GM12878 (cell line): ENCODE results near the gene NPW. TPM values are rescaled to one million over a fixed set of nuclear protein-coding genes. Genes with fewer than 3 reads are reported as not detected.

Source experiments
- ATAC-seq: fragments of 200-7000 bp; cut with Tn5 transposase; 3 replicates; pipeline ENCODE4 v1.9.1; 2020; ENCODE audit warnings: mild to moderate bottlenecking, moderate library complexity
- BruUV-seq: library from RNA; stranded (reverse); fragments of 400-500 nt; replicated peaks from 2 replicates; lab custom pipeline; 2021; lab: Mats Ljungman, UMichigan
- CTCF ChIA-PET: fragments of 300-600 bp; sonication (Branson Sonifier 250); formaldehyde crosslinking; extraction: SDS; loops from one replicate; lab custom pipeline; 2021; ENCODE audit warnings: inconsistent platforms; lab: Yijun Ruan, JAX
- POLR2A ChIA-PET: fragments of 350-600 bp; formaldehyde crosslinking; extraction: SDS; loops from one replicate; lab custom pipeline; 2021; ENCODE audit warnings: inconsistent platforms; lab: Charles Lee
- RAD21 ChIA-PET: fragments of 300-600 bp; sonication (Branson Sonifier 250); formaldehyde crosslinking; loops from one replicate; lab custom pipeline; 2023; ENCODE audit warnings: antibody characterized with exemption; ENCODE audit not compliant: unreplicated experiment; lab: Charles Lee
- SMC1A ChIA-PET: fragments of 300-600 bp; sonication (Branson Sonifier 250); formaldehyde crosslinking; loops from one replicate; lab custom pipeline; 2023; ENCODE audit not compliant: unreplicated experiment, uncharacterized antibody; lab: Charles Lee
- DNase-seq: peaks from one replicate; pipeline ENCODE4 v3.0.0-alpha.2; 2011; ENCODE audit warnings: low read depth, low spot score
- FAIRE-seq: peaks from 3 replicates; lab custom pipeline; 2011; peaks lifted over from hg19 to GRCh38; lab: Jason Lieb, UNC
- H2AFZ ChIP-seq: 2 replicates; pipeline ENCODE4 v1.6.0; 2011; ENCODE audit warnings: low read depth, low read length, control low read depth; ENCODE audit not compliant: control insufficient read depth
- H3K27ac ChIP-seq: 2 replicates; pipeline ENCODE4 v1.5.1; 2011; ENCODE audit warnings: control low read depth; ENCODE audit not compliant: control insufficient read depth, insufficient read depth
- H3K27me3 ChIP-seq, 2 experiments: replicated peaks in 1 of 2; 2 replicates each; pipeline versions ENCODE4 v1.6.0 to v1.6.1; 2011; ENCODE audit warnings: low read length in 1 of 2; ENCODE audit not compliant: control insufficient read depth in 2 of 2, insufficient read depth in 2 of 2
- H3K36me3 ChIP-seq, 2 experiments: 2 replicates each; pipeline ENCODE4 v1.5.1; 2011; ENCODE audit warnings: low read length in 1 of 2; ENCODE audit not compliant: control insufficient read depth in 2 of 2, insufficient read depth in 2 of 2
- H3K4me1 ChIP-seq: 2 replicates; pipeline ENCODE4 v1.6.1; 2011; ENCODE audit warnings: mild to moderate bottlenecking, low read length, moderate library complexity, mixed read lengths; ENCODE audit not compliant: control insufficient read depth, insufficient read depth
- H3K4me2 ChIP-seq: 2 replicates; pipeline ENCODE4 v1.6.0; 2011; ENCODE audit warnings: control low read depth; ENCODE audit not compliant: control insufficient read depth, insufficient read depth
- H3K4me3 ChIP-seq: fragments of 200-600 bp; sonication (generic); 2 replicates; pipeline ENCODE4 v1.5.1; 2016
- H3K79me2 ChIP-seq: 2 replicates; pipeline ENCODE4 v1.6.0; 2011; ENCODE audit warnings: low read length; ENCODE audit not compliant: control insufficient read depth, insufficient read depth
- H3K9ac ChIP-seq: 2 replicates; pipeline ENCODE4 v1.8.0; 2011; ENCODE audit warnings: low read length, control low read depth, mixed read lengths; ENCODE audit not compliant: control insufficient read depth, insufficient read depth
- H3K9me3 ChIP-seq: replicated peaks from 3 replicates; pipeline ENCODE4 v1.5.1; 2011; ENCODE audit warnings: mild to moderate bottlenecking, low read length; ENCODE audit not compliant: control insufficient read depth, insufficient read depth
- H4K20me1 ChIP-seq: 2 replicates; pipeline ENCODE4 v1.6.0; 2011; ENCODE audit not compliant: control insufficient read depth, insufficient read depth
- ATF2 ChIP-seq: IDR thresholded peaks from 2 replicates; pipeline ENCODE4 v1.6.1; 2012; ENCODE audit warnings: low read length, inconsistent platforms
- BHLHE40 ChIP-seq, 2 experiments: fragments of 450-650 bp in 1 of 2; IDR thresholded peaks; 2 replicates each; pipeline ENCODE4 v1.6.1; 2011 to 2017; ENCODE audit warnings: low read depth in 2 of 2, borderline replicate concordance in 1 of 2, improper control_type of control experiment in 1 of 2, low read length in 1 of 2, mild to moderate bottlenecking in 1 of 2
- CBX3 ChIP-seq: fragments of 200-600 bp; sonication (generic); IDR thresholded peaks from 2 replicates; pipeline ENCODE4 v1.6.1; 2016; ENCODE audit warnings: low read depth, borderline replicate concordance
- E2F4 ChIP-seq: IDR thresholded peaks from 2 replicates; pipeline ENCODE4 v1.6.1; 2012; ENCODE audit warnings: low read depth, low read length, improper control_type of control experiment
- EED ChIP-seq: sonication (generic); IDR thresholded peaks from 2 replicates; pipeline ENCODE4 v1.6.1; 2016; ENCODE audit warnings: antibody characterized with exemption, low read depth
- FOXK2 ChIP-seq: fragments of 450-650 bp; IDR thresholded peaks from 2 replicates; pipeline ENCODE4 v1.6.1; 2017; ENCODE audit warnings: mild to moderate bottlenecking, moderate library complexity
- GABPA ChIP-seq: IDR thresholded peaks from 2 replicates; pipeline ENCODE4 v1.6.1; 2014; ENCODE audit warnings: antibody characterized with exemption, low read depth, mild to moderate bottlenecking, inconsistent platforms
- IRF4 ChIP-seq: IDR thresholded peaks from 2 replicates; pipeline ENCODE4 v1.6.1; 2011; ENCODE audit warnings: low read depth, low read length
- MAX ChIP-seq: IDR thresholded peaks from 2 replicates; pipeline ENCODE4 v1.6.1; 2012; ENCODE audit warnings: low read depth, low read length, improper control_type of control experiment
- MEF2B ChIP-seq: fragments of 450-650 bp; IDR thresholded peaks from 2 replicates; pipeline ENCODE4 v1.6.1; 2018; ENCODE audit warnings: mild to moderate bottlenecking, moderate library complexity; ENCODE audit not compliant: partially characterized antibody, poor library complexity, severe bottlenecking
- NFXL1 ChIP-seq: fragments of 450-650 bp; IDR thresholded peaks from 2 replicates; pipeline ENCODE4 v1.6.1; 2017; ENCODE audit warnings: antibody characterized with exemption, mild to moderate bottlenecking, borderline replicate concordance
- NR2F1 ChIP-seq: fragments of 450-650 bp; conservative IDR thresholded peaks from 2 replicates; pipeline ENCODE4 v1.6.1; 2017; ENCODE audit warnings: mild to moderate bottlenecking
- RBBP5 ChIP-seq: fragments of 200-600 bp; sonication (generic); conservative IDR thresholded peaks from 2 replicates; pipeline ENCODE4 v1.6.1; 2016
- RCOR1 ChIP-seq: conservative IDR thresholded peaks from 2 replicates; pipeline ENCODE4 v1.6.1; 2012; ENCODE audit warnings: low read depth, low read length, improper control_type of control experiment
- RELA ChIP-seq: fragments of 450-650 bp; IDR thresholded peaks from 2 replicates; pipeline ENCODE4 v1.8.0; 2014; ENCODE audit warnings: borderline replicate concordance; ENCODE audit not compliant: partially characterized antibody
- SMC3 ChIP-seq: IDR thresholded peaks from 2 replicates; pipeline ENCODE4 v1.6.1; 2011; ENCODE audit warnings: low read length, improper control_type of control experiment, borderline replicate concordance
- USF1 ChIP-seq: IDR thresholded peaks from 2 replicates; pipeline ENCODE4 v1.6.1; 2011; ENCODE audit warnings: borderline replicate concordance, low read depth, mild to moderate bottlenecking, moderate library complexity, mixed read lengths, low read length; ENCODE audit not compliant: insufficient read depth; ENCODE audit errors: extremely low read length
- ZSCAN29 ChIP-seq: fragments of 450-650 bp; IDR thresholded peaks from 2 replicates; pipeline ENCODE4 v1.6.1; 2017; ENCODE audit warnings: mild to moderate bottlenecking, moderate library complexity
- WGBS: methylation state at CpG from one replicate; pipeline ENCODE4 v1.1.6; 2016; ENCODE audit warnings: low lambda C conversion rate; ENCODE audit not compliant: insufficient replicate concordance, insufficient coverage; ENCODE audit errors: missing lambda C conversion rate; 5-methylcytosine and 5-hydroxymethylcytosine counted together
- in situ Hi-C: fragments of 300-500 bp; cut with MboI; formaldehyde crosslinking; loops from 9 replicates; pipeline ENCODE4 v1.14.3; 2018; ENCODE audit warnings: mixed read lengths
- intact Hi-C: fragments of 100-400 bp; cut with micrococcal nuclease; formaldehyde crosslinking; loops from one replicate; pipeline ENCODE4 v1.14.2; 2022; ENCODE audit not compliant: unreplicated experiment
- polyA plus RNA-seq, 11 experiments: library from polyadenylated mRNA; depleted of rRNA in 4 of 11; unstranded in 6 of 11; stranded (reverse) in 5 of 11; fragments of >200 nt; fragmentation: Nextera tagmentation in 4 of 11; fragmentation: Illumina TruSeq in 1 of 11; extraction: Ambion mirVana in 4 of 11; extraction: Trizol in 1 of 11; gene quantifications; 1 replicate in 1 of 11; 2 replicates in 10 of 11; pipeline versions ENCODE4 v1.2.1 to v1.2.3, GENCODE V29; 2011 to 2016; ENCODE audit warnings: inconsistent platforms in 2 of 11, missing spikeins in 2 of 11, low read depth in 1 of 11
- total RNA-seq, 4 experiments: library from RNA; depleted of rRNA in 3 of 4; stranded (reverse); fragments of >200 nt in 3 of 4; fragmentation: Illumina TruSeq in 1 of 4; extraction: Trizol in 1 of 4; gene quantifications; 2 replicates each; pipeline versions ENCODE4 v1.2.1 to v1.2.3, GENCODE V29; 2013 to 2021

The NPW gene
- total and polyA plus RNA-seq, 10 of the 15 experiments (the other 5 are each of a cell fraction or from before 2014, with no cell fraction given), result 0.23 to 2.5 (median 0.98) TPM; not detected in 4

GRCh38 chr16:1987198-1987597, 32.4 kb upstream of the NPW start:
- in situ Hi-C loops, result no loop called here
- no peaks in the 10 kb centered on the region for H3K9me3 ChIP-seq
- WGBS, result 96% methylated on average over 10 of the region's 10 CpGs
- no peak overlapping the region for H2AFZ ChIP-seq
- ChIA-PET POLR2A (interaction anchor here (1.9 to 2.6 kb wide), 2 partner anchors 22 to 46 kb away, joined by 6 to 9 read pairs; partner anchors contain the start of gene RPS2), CTCF (interaction anchor here (1.6 kb wide), 1 partner anchor 17 kb away, joined by 4 read pairs; no protein-coding TSS in a partner anchor), SMC1A (no interaction called here), RAD21 (no interaction called here)
- BruUV-seq, result no TSS peak
- DNase-seq, result no peak
- H3K9ac ChIP-seq, result no peak overlapping the region
- no peak for FAIRE-seq
- 0 out of 4 replicates have a peak, but pooled peaks cover 0 to 3% of the 10 kb centered on the region in 2 experiments for H3K27me3 ChIP-seq
- H4K20me1 ChIP-seq, result no peaks in the 10 kb centered on the region
- no peak overlapping the region for H3K27ac ChIP-seq
- H3K4me1 ChIP-seq, result peaks cover 31% of the 10 kb centered on the region
- TF ChIP-seq NR2F1 (no peak), IRF4 (no peak), ZSCAN29 (no peak), SMC3 (no peak), ATF2 (no peak), MEF2B (no peak), FOXK2 (no peak), MAX (no peak), BHLHE40 (IDR thresholded peaks at IDR 0.05; ENCODE audit: borderline replicate concordance in 1 of 2, low read depth in 2 of 2, low read length in 1 of 2) (no peak), EED (no peak), USF1 (no peak), E2F4 (no peak), NFXL1 (no peak), GABPA (no peak), RELA (no peak), CBX3 (no peak), RBBP5 (no peak), RCOR1 (no peak)
- intact Hi-C loops, result no loop called here
- H3K79me2 ChIP-seq, result no peaks in the 10 kb centered on the region; the same call in none of the 2 replicates
- ATAC-seq, result no peak
- peaks cover 5 to 6% of the 10 kb centered on the region in 2 experiments; a peak in 3 of 4 replicates for H3K36me3 ChIP-seq
- H3K4me3 ChIP-seq, result no peak overlapping the region
- no peak overlapping the region for H3K4me2 ChIP-seq
